Muscle of arm (tissue), 12 donors: ENCODE measurements around the gene GAS2L2. TPM values are rescaled to one million over a fixed set of nuclear protein-coding genes. Genes with fewer than 3 reads are reported as not detected.

ENCODE experiments used
- DNase-seq: peaks from one replicate; pipeline ENCODE4 v3.0.0-alpha.2; 2013
- polyA plus RNA-seq, 12 donors: library from polyadenylated mRNA; unstranded; fragments of 120-200 nt; gene quantifications; one replicate each; pipeline ENCODE4 v1.2.1, GENCODE V29; 2013; ENCODE audit not compliant: insufficient read length in 12 of 12

The GAS2L2 gene
- polyA plus RNA-seq, 12 donors = 0.07 TPM; not detected in 11

DNA sequence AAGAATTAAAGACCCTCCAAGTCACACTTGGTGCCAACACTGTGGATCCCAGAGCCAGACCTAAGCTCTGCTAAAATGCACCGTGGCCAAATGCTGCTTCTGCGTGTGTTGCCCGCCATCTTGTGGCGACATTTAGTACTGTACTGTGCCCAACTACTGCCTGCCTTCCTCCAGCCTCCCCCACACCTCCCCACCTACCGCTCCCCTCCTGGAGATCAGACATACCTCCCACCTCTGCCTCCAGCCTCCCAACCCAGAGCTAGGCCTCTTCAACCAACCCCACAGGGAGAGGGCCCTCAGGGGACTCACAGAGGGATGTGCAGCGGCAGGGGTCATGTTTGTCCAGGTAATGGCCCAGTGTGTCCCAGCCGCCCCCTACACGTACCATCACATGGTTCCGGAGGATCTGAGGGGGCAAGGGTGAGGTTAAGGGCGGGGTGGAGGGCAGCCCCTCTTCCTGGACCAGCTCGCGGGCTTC, 5.5 kb downstream of the GAS2L2 start:
- DNase-seq = peak; percentile 81

GRCh38 chr17:35745749-35746320, 7.2 kb downstream of the GAS2L2 start:
- no peak for DNase-seq

DNA sequence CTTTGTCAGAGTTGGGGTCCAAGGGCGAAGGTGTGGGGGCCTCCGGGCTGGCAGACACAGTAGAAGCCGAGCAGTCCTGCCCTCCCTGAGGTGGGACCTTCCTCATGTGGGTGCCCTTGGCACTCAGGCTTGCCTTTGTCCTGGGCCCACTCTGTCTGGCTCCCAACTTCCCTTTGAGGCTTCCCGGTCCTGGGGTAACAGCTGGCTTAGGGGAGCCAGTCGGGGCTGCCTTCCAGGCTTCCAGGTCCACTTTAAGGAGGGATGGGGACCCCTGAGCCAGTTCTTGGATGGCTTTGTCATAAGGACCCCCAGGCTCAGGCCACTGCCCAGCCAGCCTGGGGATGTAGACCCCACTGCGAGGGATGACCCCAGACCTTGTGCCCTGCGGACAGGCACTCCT, 7.8 kb downstream of the GAS2L2 start:
- no peak for DNase-seq

DNA sequence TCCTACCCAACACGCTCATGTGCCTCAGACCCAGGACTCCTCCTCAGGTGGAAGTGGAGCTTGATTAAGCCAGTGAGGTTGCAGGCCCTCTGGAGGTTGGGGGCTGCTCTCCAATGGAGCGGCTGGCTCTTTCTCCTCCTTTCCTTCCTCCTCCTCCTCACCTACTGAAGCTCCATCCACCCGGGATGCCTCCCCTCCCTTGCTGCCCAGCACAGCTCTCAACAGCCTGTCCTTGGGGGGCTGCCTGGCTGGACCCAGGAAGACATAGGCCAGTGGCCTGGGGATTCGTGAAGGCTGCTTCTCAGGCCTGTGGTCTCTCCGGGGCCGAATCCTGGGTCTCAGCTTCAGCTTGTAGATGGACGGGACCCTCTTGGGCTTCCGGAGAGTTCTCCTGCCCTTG, 8.2 kb downstream of the GAS2L2 start:
- DNase-seq = no peak

DNA sequence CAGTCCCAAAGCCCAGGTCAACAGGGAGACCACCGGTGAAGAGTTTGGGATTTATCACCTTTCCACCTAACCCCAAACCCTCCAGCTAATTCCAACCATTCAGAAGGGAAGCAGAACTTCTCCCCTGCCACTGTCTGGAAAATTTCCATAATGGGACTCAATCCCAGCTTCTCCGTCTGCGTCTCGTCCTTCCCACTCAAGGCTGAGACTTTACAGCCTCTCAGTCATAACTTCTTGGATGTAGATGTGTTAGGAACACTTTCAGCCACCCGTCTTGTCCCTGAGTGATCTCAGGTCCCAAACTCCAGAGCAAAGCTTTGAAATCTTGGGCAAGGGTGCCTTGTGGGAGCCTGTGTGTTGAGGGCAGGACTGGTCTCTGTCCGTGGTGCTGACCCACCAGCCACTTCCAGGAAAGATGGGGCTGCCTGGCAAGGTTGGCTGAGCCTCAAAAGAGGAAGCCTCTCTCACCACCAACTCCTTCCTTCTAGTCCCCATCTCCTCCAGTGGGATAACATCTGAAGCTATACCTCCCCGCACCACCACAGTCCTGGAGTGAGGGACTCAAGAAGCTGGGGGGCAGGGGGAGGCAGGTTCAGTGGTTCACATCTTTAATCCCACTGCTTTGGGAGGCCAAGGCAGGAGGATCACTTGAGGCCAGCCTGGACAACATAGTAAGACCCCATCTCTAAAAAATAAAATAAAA, 9.3 kb downstream of the GAS2L2 start:
- no peak for DNase-seq

DNA sequence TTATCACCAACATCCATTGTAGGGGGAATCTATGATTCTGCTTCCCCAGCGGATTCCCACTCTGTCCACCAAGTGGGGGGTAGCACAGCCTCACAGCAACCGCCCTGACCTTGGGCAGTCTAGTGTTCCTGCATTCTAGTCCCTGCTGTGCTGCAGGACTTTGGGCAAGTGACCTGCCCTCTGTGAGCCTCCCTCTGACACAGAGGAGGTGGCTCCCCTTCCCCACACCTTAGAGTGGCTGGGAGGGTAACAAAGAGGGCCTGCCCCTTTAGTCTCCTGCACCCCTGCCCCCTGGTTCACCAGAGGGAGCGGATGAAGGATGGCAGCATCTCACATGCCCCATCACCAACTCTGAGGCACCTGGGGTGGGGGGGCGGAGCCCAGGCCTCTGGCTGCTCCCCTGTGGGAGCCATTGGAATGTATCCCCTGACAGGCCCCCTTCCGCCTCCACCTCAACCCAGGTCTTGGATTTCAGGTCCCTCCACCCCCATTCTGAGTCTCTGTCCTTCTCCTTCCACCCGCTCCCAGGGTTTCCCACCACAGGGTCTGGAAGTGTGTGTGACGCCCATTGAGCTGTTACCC, 10.1 kb downstream of the GAS2L2 start:
- DNase-seq = no peak

DNA sequence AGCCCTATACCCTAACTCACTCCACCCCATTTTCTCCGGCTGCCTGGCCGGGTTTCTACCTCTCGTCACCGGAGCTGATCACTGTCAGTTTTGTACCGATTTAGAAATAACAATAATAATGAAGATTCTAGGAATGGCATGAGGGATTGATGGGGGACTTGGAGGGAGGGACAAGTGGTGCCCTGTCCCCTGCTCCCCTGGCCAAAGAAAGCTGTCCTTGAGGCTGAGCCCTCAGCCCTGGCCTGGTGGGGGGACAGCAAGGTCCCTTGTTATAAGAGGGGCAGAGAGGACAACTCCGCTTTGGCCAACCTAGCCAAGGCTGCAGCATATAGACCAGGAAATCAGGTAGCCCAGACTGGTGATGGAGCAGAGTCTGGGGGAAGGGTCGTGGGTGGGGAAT, 10.5 kb downstream of the GAS2L2 start:
- no peak for DNase-seq

DNA sequence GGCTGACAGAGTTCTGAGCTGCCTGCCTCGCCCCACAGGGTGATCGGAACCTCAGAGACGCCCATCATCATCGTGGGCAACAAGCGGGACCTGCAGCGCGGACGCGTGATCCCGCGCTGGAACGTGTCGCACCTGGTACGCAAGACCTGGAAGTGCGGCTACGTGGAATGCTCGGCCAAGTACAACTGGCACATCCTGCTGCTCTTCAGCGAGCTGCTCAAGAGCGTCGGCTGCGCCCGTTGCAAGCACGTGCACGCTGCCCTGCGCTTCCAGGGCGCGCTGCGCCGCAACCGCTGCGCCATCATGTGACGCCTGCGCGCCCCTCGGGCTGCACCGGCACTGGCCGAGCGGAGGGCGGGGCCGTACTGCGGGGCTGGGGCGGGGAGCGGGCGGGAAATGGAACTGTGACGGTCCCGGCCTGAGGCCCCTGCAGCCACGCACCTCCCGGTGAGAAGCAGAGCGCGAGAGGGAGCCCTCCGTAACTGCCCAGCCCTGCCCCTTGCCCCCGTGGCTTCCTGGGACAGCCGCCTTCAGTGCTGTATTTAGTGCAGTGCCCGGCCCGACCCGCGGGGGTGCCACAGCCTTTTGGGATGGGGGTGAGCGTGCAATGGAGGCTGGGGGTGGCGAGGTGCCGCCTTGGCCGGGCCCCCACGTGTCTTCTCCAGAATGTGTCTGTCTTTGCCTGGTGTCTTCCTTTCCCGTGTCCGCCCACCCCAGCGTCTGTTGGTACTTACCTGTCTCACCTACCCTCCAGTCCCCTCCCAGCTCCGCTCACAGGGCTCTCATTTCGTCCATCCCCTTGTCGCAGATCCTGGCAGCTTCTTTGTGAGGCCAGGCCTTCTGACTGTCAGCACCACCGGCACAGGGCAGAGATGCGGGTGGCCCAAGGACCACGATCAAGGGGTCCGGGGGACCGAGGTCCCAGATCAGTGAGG, 11.8 kb downstream of the GAS2L2 start:
- DNase-seq = no peak

- no peak for DNase-seq
Observed at GRCh38 chr17:35740216-35740615, 12.8 kb downstream of the GAS2L2 start.

GRCh38 chr17:35738519-35739133, 14.4 kb downstream of the GAS2L2 start:
- DNase-seq = no peak

- no peak for DNase-seq
Observed at GRCh38 chr17:35736236-35736635, 16.8 kb downstream of the GAS2L2 start.

- DNase-seq = no peak
Observed at GRCh38 chr17:35735036-35735805, 17.8 kb downstream of the GAS2L2 start.

- no peak for DNase-seq
Observed at GRCh38 chr17:35734396-35734795, 18.6 kb downstream of the GAS2L2 start.

DNA sequence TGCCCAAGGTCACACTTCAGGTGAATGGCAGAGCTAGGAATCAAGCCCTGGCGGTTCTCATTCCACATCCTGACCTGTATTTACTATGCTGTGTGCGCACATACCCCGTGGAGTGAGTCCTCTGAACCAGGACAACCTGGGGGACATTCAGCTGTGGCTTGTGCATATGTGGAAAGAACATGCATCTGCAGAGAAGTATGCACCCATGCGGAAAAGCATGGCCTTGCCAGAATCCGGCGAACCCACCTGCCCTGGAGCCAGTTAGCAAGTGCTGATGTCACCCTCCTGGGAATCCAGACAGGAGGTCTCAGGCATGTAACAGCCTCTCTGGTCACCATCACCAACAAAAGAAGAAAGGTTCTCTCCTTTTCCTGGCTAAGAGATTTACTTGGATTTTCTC, 19.7 kb downstream of the GAS2L2 start:
- no peak for DNase-seq

GRCh38 chr17:35732806-35733136, 20.3 kb downstream of the GAS2L2 start:
- DNase-seq = no peak

DNA sequence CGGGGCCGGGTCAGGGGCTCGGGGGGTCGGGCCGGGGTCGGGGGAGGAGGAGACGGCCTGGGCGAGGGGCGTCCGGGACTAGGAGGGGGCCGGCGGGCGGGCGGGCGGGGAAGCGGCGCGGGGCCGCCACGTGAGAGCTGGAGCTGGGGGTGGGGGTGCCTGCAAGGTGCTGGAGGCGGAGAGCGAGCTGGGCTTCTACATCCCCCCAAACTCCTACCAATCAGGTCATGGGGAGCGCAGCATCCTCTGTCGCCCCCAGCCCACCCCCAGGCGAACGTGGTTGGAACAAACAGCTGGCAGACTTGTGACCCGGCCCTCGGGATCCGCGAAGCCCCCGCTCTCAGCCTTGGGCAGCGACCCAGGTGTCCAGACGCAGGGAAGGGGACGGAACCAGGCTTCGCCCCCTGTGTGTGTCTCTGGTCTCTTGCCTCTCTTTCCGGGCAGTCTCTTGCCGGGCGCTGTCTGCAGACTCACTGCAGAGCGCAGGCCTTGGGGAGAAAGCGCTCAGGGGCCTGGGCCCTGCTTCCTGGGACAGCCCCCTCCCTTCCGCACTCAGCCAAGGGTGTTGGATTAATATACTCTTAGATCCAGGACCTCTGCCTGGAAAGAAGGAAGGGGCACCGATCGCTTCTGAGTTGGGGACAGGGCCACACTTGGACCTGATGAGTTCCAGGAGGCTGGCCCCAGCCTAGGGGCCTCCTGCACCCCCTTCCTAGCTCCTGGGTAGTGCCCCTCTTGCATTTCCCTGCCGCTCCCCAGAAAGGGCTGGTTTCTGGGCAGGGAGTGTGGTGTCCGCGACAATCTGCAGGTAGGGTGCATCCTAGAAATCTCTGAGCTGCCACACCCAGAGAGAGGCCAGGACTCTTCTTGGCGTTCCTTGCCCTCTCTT, 20.9 kb downstream of the GAS2L2 start:
- no peak for DNase-seq

- no peak for DNase-seq
Observed at GRCh38 chr17:35731239-35731916, 21.7 kb downstream of the GAS2L2 start, which contains the start of gene RASL10B. TSS of gene RASL10B (plus strand) at chr17:35731639. CDS start at chr17:35735185, 3,546 bp downstream.

DNA sequence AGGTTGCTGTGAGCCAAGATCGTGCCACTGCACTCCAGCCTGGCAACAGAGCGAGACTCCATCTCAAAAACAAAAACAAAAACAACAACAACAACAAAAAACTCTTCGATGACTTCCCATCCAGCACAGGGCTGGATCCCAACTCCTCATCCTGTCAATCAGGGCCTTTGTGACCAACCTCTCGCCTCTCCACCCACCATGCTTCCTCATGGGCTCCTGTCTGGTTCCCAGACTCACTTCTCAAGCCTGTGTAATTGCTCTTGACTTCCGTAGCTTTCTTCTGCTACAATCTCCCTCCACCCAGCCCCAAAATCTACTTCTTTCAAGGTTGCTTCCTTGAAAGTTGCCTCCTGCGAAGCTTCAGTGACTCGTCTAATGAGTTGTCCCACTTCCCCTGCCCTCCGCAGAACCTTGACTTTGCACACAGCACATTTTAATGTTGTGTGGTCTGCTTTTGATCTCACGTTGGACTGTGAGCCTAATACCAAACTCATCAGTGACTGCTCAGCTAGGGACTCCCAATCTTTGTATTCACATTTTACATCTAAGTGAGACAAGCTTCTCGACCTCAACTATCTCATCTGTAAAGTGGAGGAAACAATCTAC, 22.5 kb downstream of the GAS2L2 start:
- DNase-seq = no peak

DNA sequence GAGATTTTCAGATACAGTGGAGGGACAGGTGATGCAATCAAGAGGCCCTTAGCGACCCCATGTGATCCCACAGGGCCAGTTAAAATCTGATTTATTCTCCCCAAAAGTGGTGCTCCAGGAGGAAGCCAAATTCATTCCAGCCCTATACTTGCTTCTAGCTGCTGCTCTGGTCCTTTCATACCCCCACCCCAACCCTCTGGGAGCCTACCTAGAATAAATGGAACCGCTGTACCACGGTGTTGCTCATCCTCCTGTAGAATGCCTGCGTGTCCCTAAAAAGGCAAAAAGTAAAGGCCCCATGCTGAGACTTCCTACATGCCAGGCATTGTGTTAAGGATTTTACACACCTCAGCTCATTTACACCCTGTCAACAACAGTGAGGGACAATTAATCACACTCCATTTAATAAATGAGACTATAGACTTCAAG, 23.6 kb downstream of the GAS2L2 start:
- no peak for DNase-seq
